ENCODE data around the gene ZNF584. TPM values are rescaled to one million over a fixed set of nuclear protein-coding genes. Genes with fewer than 3 reads are reported as not detected.

The ZNF584 gene
- total and polyA plus RNA-seq, 10 of the 15 experiments (the other 5 are each of a cell fraction or from before 2014, with no cell fraction given), result 2.0 to 10.7 (median 6.3) TPM

GRCh38 chr19:58387338-58388174 is 20.9 kb upstream of the ZNF584 start (continued):
- TF ChIP-seq E4F1 (IDR thresholded peaks at IDR 0.05; ENCODE audit: borderline replicate concordance, partially characterized antibody) (no peak), SIX5 (IDR thresholded peaks at IDR 0.05; ENCODE audit: low read depth, low read length, severe bottlenecking) (no peak), NKRF (conservative IDR thresholded peaks at IDR 0.05) (peak; percentile 89), SMAD1 (IDR thresholded peaks at IDR 0.05; ENCODE audit: low read depth, partially characterized antibody) (no peak), RELB (IDR thresholded peaks at IDR 0.05; ENCODE audit: low read depth) (0 out of 2 replicates have a peak, but pooled peaks have one; percentile 29), RB1 (IDR thresholded peaks at IDR 0.05; ENCODE audit: borderline replicate concordance) (no peak), HCFC1 (IDR thresholded peaks at IDR 0.05; ENCODE audit: low read length) (no peak)
